ENCODE data around the gene CCPG1. TPM values are rescaled to one million over a fixed set of nuclear protein-coding genes. Genes with fewer than 3 reads are reported as not detected.

Gene CCPG1
- total and polyA plus RNA-seq, 10 of the 15 experiments (the other 5 are each of a cell fraction or from before 2014, with no cell fraction given): 5.1 to 15.8 (median 10.0) TPM

DNA sequence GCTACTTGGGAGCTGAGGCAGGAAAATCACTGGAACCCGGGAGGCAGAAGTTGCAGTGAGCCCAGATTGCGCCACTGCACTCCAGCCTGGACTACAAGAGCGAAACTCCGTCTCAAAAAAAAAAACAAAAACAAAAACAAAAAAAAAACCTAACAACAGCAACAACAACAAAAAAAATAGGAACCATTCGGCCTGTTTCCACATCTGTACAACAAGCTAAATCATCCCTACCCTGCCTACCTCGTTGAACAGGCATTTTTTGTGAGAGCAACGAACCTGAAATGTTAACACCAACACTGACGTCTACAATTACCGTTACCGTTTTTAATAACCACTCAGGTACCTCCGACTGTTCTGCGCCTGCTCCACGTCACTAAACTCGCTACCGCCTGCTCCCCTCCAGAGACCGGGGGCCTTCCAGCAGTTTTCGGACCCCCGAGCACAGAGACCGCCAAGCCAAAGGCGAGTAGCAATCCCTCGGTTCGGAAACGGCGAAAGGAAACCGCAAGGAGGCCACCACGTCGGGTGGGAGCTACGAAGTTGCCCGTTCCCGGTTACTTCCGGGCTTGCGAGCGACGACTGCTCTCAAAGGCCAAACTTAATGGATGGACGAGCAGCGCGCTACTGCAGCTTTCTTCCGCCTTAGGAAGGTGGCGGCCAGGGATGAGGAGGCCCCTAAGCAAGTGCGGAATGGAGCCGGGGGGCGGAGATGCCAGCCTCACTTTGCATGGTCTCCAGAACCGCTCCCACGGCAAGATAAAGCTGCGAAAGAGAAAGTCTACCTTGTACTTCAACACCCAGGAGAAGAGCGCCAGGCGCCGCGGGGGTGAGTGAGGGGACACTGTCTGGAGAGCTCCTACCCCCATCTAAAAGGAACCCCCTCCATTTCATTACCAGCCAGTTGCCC, 89.3 kb downstream of the CCPG1 start, which contains the start of the genes PIGB and PIGBOS1 (continued):
- TF ChIP-seq, protein P1, sequence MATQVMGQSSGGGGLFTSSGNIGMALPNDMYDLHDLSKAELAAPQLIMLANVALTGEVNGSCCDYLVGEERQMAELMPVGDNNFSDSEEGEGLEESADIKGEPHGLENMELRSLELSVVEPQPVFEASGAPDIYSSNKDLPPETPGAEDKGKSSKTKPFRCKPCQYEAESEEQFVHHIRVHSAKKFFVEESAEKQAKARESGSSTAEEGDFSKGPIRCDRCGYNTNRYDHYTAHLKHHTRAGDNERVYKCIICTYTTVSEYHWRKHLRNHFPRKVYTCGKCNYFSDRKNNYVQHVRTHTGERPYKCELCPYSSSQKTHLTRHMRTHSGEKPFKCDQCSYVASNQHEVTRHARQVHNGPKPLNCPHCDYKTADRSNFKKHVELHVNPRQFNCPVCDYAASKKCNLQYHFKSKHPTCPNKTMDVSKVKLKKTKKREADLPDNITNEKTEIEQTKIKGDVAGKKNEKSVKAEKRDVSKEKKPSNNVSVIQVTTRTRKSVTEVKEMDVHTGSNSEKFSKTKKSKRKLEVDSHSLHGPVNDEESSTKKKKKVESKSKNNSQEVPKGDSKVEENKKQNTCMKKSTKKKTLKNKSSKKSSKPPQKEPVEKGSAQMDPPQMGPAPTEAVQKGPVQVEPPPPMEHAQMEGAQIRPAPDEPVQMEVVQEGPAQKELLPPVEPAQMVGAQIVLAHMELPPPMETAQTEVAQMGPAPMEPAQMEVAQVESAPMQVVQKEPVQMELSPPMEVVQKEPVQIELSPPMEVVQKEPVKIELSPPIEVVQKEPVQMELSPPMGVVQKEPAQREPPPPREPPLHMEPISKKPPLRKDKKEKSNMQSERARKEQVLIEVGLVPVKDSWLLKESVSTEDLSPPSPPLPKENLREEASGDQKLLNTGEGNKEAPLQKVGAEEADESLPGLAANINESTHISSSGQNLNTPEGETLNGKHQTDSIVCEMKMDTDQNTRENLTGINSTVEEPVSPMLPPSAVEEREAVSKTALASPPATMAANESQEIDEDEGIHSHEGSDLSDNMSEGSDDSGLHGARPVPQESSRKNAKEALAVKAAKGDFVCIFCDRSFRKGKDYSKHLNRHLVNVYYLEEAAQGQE (IDR thresholded peaks at IDR 0.05; ENCODE audit: low read depth, low read length): 0 out of 2 replicates have a peak, but pooled peaks have one; percentile 44
- 0 out of 2 replicates have a peak, but pooled peaks have one; percentile 77 for TF ChIP-seq POLR2AphosphoS2 (IDR thresholded peaks at IDR 0.05; ENCODE audit: low read depth, low read length)
- peak; percentile 75 for TF ChIP-seq ATF7 (IDR thresholded peaks at IDR 0.05; ENCODE audit: low read depth)
- peak; percentile 94 for TF ChIP-seq GATAD2B (conservative IDR thresholded peaks at IDR 0.05; ENCODE audit: low read depth)
- TF ChIP-seq KAT2A (conservative IDR thresholded peaks at IDR 0.05; ENCODE audit: control insufficient read depth, low read depth, low read length): no peak
- peak; percentile 35; the same call in 1 of the 2 replicates for TF ChIP-seq PAX5 (IDR thresholded peaks at IDR 0.05; ENCODE audit: borderline replicate concordance, low read depth, low read length)
- TF ChIP-seq, protein P2, sequence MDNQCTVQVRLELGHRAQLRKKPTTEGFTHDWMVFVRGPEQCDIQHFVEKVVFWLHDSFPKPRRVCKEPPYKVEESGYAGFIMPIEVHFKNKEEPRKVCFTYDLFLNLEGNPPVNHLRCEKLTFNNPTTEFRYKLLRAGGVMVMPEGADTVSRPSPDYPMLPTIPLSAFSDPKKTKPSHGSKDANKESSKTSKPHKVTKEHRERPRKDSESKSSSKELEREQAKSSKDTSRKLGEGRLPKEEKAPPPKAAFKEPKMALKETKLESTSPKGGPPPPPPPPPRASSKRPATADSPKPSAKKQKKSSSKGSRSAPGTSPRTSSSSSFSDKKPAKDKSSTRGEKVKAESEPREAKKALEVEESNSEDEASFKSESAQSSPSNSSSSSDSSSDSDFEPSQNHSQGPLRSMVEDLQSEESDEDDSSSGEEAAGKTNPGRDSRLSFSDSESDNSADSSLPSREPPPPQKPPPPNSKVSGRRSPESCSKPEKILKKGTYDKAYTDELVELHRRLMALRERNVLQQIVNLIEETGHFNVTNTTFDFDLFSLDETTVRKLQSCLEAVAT (IDR thresholded peaks at IDR 0.05): peak; percentile 98
- TF ChIP-seq PAX8 (IDR thresholded peaks at IDR 0.05): no peak; the same call in 1 of the 2 replicates
- TF ChIP-seq, protein P3, sequence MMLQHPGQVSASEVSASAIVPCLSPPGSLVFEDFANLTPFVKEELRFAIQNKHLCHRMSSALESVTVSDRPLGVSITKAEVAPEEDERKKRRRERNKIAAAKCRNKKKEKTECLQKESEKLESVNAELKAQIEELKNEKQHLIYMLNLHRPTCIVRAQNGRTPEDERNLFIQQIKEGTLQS (IDR thresholded peaks at IDR 0.05; ENCODE audit: borderline replicate concordance, extremely low read depth, low read depth, low read length): no peak
- TF ChIP-seq FOXK2 (IDR thresholded peaks at IDR 0.05): peak; percentile 46; the same call in 1 of the 2 replicates
- no peak for TF ChIP-seq CEBPB (IDR thresholded peaks at IDR 0.05; ENCODE audit: borderline replicate concordance in 1 of 2, low read depth in 2 of 2, low read length in 2 of 2)
- peak; percentile 78 to 86 for TF ChIP-seq IKZF2 (IDR thresholded peaks at IDR 0.05)
- no peak for TF ChIP-seq RAD51 (IDR thresholded peaks at IDR 0.05)
- TF ChIP-seq, protein P4, sequence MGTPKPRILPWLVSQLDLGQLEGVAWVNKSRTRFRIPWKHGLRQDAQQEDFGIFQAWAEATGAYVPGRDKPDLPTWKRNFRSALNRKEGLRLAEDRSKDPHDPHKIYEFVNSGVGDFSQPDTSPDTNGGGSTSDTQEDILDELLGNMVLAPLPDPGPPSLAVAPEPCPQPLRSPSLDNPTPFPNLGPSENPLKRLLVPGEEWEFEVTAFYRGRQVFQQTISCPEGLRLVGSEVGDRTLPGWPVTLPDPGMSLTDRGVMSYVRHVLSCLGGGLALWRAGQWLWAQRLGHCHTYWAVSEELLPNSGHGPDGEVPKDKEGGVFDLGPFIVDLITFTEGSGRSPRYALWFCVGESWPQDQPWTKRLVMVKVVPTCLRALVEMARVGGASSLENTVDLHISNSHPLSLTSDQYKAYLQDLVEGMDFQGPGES (IDR thresholded peaks at IDR 0.05): no peak
- TF ChIP-seq JUNB (IDR thresholded peaks at IDR 0.05): no peak
- TF ChIP-seq KLF5 (IDR thresholded peaks at IDR 0.05; ENCODE audit: partially characterized antibody): peak; percentile 51
- TF ChIP-seq SUPT20H (IDR thresholded peaks at IDR 0.05; ENCODE audit: borderline replicate concordance, control insufficient read depth, low read depth, low read length): no peak
- no peak for TF ChIP-seq CHD1 (IDR thresholded peaks at IDR 0.05; ENCODE audit: low read depth, low read length)
- peak; percentile 68; the same call in 1 of the 2 replicates for TF ChIP-seq EED (IDR thresholded peaks at IDR 0.05; ENCODE audit: low read depth)
- TF ChIP-seq, protein P5, sequence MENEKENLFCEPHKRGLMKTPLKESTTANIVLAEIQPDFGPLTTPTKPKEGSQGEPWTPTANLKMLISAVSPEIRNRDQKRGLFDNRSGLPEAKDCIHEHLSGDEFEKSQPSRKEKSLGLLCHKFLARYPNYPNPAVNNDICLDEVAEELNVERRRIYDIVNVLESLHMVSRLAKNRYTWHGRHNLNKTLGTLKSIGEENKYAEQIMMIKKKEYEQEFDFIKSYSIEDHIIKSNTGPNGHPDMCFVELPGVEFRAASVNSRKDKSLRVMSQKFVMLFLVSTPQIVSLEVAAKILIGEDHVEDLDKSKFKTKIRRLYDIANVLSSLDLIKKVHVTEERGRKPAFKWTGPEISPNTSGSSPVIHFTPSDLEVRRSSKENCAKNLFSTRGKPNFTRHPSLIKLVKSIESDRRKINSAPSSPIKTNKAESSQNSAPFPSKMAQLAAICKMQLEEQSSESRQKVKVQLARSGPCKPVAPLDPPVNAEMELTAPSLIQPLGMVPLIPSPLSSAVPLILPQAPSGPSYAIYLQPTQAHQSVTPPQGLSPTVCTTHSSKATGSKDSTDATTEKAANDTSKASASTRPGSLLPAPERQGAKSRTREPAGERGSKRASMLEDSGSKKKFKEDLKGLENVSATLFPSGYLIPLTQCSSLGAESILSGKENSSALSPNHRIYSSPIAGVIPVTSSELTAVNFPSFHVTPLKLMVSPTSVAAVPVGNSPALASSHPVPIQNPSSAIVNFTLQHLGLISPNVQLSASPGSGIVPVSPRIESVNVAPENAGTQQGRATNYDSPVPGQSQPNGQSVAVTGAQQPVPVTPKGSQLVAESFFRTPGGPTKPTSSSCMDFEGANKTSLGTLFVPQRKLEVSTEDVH (IDR thresholded peaks at IDR 0.05; ENCODE audit: low read depth, partially characterized antibody): no peak

Measured in GM12878 (cell line).